Inferior parietal cortex (tissue), 1 donor: ENCODE results near the gene PRKG2.
"Not testable (repeated sequence)": the region's sequence is repeated elsewhere in the genome, so short reads cannot be mapped to it uniquely, and the experiment has no call there.

Experiments
- DNase-seq: peaks from one replicate; pipeline ENCODE4 v3.0.0-alpha.2; 2016; ENCODE audit errors: extremely low spot score

PRKG2 gene

GRCh38 chr4:81214881-81215868 is at the start of gene PRKG2:
TSS of gene PRKG2 (minus strand) at chr4:81215222. CDS start at chr4:81205047, 10,175 bp downstream.
- no peak for DNase-seq

- no peak for DNase-seq
Observed at GRCh38 chr4:81260443-81261101, 45.5 kb upstream of the PRKG2 start.

GRCh38 chr4:81258841-81259550 is 44.0 kb upstream of the PRKG2 start:
- no peak for DNase-seq

- no peak for DNase-seq
Observed at GRCh38 chr4:81257816-81258215, 42.8 kb upstream of the PRKG2 start.

- no peak for DNase-seq
Observed at GRCh38 chr4:81257021-81257420, 42.0 kb upstream of the PRKG2 start.

GRCh38 chr4:81256059-81256970 is 41.3 kb upstream of the PRKG2 start:
- no peak for DNase-seq

GRCh38 chr4:81255524-81255923 is 40.5 kb upstream of the PRKG2 start:
- DNase-seq, result no peak

GRCh38 chr4:81250430-81250829 is 35.4 kb upstream of the PRKG2 start:
- no peak for DNase-seq

GRCh38 chr4:81245218-81246009 is 30.4 kb upstream of the PRKG2 start:
- no peak for DNase-seq

GRCh38 chr4:81237791-81238190 is 22.8 kb upstream of the PRKG2 start:
- no peak for DNase-seq

GRCh38 chr4:81235982-81236749 is 21.1 kb upstream of the PRKG2 start:
- no peak for DNase-seq

- no peak for DNase-seq
Observed at GRCh38 chr4:81227968-81228367, 12.9 kb upstream of the PRKG2 start.

- DNase-seq, result no peak
Observed at GRCh38 chr4:81227138-81227537, 12.1 kb upstream of the PRKG2 start.

GRCh38 chr4:81225252-81225651 is 10.2 kb upstream of the PRKG2 start:
- no peak for DNase-seq

GRCh38 chr4:81222082-81222472 is 7.1 kb upstream of the PRKG2 start:
- not testable (repeated sequence) for DNase-seq

- no peak for DNase-seq
Observed at GRCh38 chr4:81221303-81222081, 6.5 kb upstream of the PRKG2 start.

GRCh38 chr4:81220271-81220670 is 5.2 kb upstream of the PRKG2 start:
- DNase-seq, result no peak

- no peak for DNase-seq
Observed at GRCh38 chr4:81218206-81218605, 3.2 kb upstream of the PRKG2 start.

GRCh38 chr4:81217779-81218178 is 2.8 kb upstream of the PRKG2 start:
- DNase-seq, result no peak
